ENCODE results near the gene COL26A1. TPM values are rescaled to one million over a fixed set of nuclear protein-coding genes. Genes with fewer than 3 reads are reported as not detected.
A peak's percentile ranks its signal among the peaks of the same experiment; 100 is the strongest.

Gene COL26A1
- total RNA-seq, 4 donors from 2014 or later: 0.20 to 0.30 (median 0.21) TPM; not detected in 1

DNA sequence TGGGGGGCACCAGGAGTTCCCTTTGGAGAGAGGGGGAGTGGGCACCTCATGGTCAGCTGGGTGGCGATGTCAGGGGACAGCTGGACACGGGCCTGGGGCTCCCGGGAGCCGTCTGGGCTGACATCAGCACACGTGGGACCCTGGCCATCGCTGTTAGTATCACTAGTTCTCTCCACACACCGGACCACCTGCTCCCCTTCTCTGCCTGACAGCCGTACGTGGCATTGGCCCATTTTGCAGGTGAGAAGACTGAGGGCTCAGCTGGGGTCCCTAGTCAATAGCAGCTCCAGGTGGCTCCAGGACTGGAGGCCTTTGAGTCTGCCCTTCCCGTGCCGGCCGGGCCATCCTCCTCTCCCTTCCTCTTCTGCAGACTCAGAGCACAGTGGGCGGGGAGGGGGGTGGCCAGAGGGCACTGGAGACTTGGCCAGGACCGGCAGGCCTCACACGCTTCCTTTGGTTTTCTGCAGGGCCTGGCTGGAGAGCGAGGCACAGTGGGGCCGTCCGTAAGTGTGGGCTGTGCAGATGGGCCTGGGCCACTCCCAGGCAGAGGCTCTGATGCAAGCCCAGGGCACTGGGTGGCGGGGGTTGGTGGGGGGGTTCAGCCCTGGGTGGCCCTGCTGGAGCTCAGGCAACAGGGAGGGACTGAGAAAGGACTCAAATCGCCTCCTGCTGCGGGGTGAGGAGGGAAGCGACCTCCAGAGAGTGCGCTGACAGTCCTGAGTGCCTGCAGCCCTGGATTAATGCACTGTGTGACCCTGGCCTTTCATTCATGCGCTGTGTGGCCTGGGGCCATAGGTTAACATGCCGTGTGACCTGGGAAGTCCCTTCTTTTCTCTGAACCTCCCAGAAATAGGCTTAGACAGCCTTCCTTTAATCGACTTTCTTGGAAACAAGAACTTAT lies 188.2 kb downstream of the COL26A1 start:
- Histone ChIP-seq H3K9me3 (no peaks in the 10 kb centered on the region), H3K27ac (no peak overlapping the region), H3K4me1 (peaks cover 0 to 8% (median 0%) of the 10 kb centered on the region in 4 donors), H3K4me3 (no peak overlapping the region), H3K27me3 (no peaks in the 10 kb centered on the region), H3K36me3 (no peaks in the 10 kb centered on the region)
- TF ChIP-seq, protein P1, sequence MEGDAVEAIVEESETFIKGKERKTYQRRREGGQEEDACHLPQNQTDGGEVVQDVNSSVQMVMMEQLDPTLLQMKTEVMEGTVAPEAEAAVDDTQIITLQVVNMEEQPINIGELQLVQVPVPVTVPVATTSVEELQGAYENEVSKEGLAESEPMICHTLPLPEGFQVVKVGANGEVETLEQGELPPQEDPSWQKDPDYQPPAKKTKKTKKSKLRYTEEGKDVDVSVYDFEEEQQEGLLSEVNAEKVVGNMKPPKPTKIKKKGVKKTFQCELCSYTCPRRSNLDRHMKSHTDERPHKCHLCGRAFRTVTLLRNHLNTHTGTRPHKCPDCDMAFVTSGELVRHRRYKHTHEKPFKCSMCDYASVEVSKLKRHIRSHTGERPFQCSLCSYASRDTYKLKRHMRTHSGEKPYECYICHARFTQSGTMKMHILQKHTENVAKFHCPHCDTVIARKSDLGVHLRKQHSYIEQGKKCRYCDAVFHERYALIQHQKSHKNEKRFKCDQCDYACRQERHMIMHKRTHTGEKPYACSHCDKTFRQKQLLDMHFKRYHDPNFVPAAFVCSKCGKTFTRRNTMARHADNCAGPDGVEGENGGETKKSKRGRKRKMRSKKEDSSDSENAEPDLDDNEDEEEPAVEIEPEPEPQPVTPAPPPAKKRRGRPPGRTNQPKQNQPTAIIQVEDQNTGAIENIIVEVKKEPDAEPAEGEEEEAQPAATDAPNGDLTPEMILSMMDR (IDR thresholded peaks at IDR 0.05): no peak
- TF ChIP-seq POLR2A (IDR thresholded peaks at IDR 0.05) (no peak), EP300 (IDR thresholded peaks at IDR 0.05) (no peak)
- no peak for DNase-seq (ENCODE audit: low spot score in 2 of 2)
- WGBS, 2 donors: 42 to 63% methylated on average over 16 to 18 of the region's 26 CpGs

DNA sequence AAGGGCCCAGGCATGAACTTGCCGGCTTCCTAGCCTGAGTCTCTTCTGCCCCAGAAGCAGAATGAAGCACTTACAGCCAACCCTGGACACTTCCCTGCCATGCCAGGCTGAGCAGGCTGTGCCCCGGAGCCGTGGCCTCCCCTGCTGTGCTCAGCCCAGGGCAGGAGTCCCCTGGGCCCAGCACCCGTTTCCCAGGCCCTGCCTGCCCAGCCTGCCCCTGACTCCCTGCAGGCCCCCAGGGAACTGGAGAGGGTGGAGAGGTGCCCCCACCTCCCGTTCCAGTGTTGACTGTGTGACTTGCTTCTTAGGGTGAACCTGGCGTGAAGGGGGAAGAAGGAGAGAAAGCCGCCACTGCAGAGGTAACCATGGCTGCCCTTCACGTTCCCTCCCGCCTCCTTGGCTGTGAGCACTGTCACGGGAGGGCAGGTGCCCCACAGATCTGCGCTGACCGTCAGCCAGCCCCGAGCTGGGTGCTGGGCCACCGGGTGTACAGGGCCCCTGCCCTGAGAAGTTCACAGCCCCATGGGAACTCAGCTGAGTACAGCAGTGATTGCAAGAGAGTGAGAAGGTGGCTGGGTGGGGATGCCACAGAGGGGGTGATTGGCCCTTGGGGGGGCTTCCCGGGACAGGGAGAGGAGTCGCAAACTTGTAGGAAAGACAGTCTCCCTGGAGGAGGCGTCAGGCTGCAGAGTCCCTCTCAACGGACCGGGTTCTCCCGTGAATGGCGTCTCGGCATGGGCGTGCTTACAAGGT lies 190.5 kb downstream of the COL26A1 start:
- no peaks in the 10 kb centered on the region for H3K36me3 ChIP-seq
- no peak for DNase-seq (ENCODE audit: low spot score in 2 of 2)
- peaks cover 0 to 8% (median 0%) of the 10 kb centered on the region in 4 donors for H3K4me1 ChIP-seq
- no peaks in the 10 kb centered on the region for H3K27me3 ChIP-seq
- no peaks in the 10 kb centered on the region for H3K9me3 ChIP-seq
- WGBS, 2 donors: 80% methylated on average over 22 to 23 of the region's 23 CpGs
- TF ChIP-seq, protein P1 (IDR thresholded peaks at IDR 0.05): no peak
- TF ChIP-seq EP300 (IDR thresholded peaks at IDR 0.05) (no peak), POLR2A (IDR thresholded peaks at IDR 0.05) (no peak)
- H3K4me3 ChIP-seq: no peak overlapping the region
- no peak overlapping the region for H3K27ac ChIP-seq

DNA sequence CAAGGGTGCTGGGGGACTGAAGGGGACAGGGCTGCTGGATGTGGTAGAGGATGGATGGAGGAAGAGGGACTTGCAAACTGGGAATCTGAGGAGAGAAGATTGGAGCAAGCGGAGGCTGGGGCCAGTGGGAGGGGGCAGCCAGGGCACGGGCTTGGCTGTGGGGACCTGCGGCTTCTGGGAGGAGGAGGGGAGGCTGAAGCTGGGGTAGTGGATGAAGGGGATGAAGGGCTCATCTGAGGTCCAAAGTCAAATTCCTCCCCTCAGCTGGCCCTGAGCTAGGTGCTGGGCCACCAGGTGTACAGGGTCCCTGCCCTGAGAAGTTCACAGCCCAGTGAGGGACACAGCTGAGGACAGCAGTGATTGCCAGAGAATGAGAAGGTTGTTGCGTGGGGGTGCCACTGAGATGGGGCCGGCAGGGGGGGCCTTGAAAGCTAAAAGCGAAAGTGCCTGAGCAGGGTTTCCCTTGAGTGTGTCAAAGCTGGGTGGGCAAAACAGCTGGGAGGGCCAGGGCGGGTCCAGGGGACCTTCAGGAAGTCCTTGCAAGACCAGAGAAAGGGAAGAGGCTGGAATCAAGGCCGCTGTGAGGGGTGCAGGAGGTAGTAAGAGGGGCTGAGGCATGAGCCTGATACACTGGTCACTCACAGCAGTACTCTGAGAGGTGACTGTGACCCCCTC lies 191.2 kb downstream of the COL26A1 start:
- TF ChIP-seq EP300 (IDR thresholded peaks at IDR 0.05) (no peak), POLR2A (IDR thresholded peaks at IDR 0.05) (no peak)
- TF ChIP-seq, protein P1 (IDR thresholded peaks at IDR 0.05): no peak
- H3K9me3 ChIP-seq: no peaks in the 10 kb centered on the region
- H3K4me3 ChIP-seq: no peak overlapping the region
- no peak overlapping the region for H3K27ac ChIP-seq
- 87 to 88% methylated on average over 8 of the region's 8 CpGs for WGBS, 2 donors
- peak in 1 of 2 donors; percentile 6 for DNase-seq (ENCODE audit: low spot score in 2 of 2)
- no peaks in the 10 kb centered on the region for H3K36me3 ChIP-seq
- H3K4me1 ChIP-seq: peaks cover 0 to 8% (median 0%) of the 10 kb centered on the region in 4 donors
- no peaks in the 10 kb centered on the region for H3K27me3 ChIP-seq

DNA sequence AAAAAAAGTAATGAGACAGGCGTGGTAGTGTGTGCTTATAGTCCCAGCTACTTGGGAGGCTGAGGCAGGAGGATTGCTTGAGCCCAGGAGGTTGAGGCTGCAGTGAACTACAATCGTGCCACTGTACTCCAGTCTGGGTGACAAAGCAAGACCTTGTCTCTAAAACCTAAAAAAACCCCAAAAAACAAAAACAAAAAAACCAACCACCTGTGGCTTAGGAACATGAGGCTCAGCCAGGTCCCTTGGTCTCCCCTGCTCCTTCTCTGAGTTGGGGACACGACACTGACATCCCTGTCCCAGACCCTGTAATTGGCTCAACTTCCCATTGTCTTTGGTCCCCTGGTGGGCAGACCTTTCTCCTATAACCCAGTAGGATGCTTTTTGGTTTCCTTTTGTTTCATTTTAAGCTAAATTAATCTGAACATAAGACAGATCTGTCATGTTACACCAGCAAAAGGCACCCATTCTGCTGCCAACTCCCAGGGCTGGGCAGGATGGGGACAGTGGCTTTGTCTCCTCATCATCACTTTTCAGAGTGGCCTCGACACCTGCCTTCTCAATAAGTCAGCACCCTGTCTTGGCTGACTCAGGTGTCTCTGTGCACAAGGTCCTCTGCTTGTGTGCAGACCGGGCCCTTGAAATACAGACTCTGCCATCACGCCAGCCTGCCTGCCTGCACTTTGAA lies 192.1 kb downstream of the COL26A1 start:
- Histone ChIP-seq H3K36me3 (no peaks in the 10 kb centered on the region), H3K27ac (no peak overlapping the region), H3K4me3 (no peak overlapping the region), H3K9me3 (no peaks in the 10 kb centered on the region), H3K4me1 (peaks cover 0 to 8% (median 0%) of the 10 kb centered on the region in 4 donors), H3K27me3 (no peaks in the 10 kb centered on the region)
- TF ChIP-seq EP300 (IDR thresholded peaks at IDR 0.05) (no peak), POLR2A (IDR thresholded peaks at IDR 0.05) (no peak)
- TF ChIP-seq, protein P1 (IDR thresholded peaks at IDR 0.05): no peak
- DNase-seq (ENCODE audit: low spot score in 2 of 2): peak in 1 of 2 donors; percentile 8
- WGBS, 2 donors: 84 to 88% methylated on average over 6 of the region's 6 CpGs
